Glutamatergic neuron (in vitro differentiated cells): ENCODE results near the gene SELENOO. TPM values are rescaled to one million over a fixed set of nuclear protein-coding genes. Genes with fewer than 3 reads are reported as not detected.

Experiments
- DNase-seq: peaks from one replicate; pipeline ENCODE4 v3.0.0; 2022
- H3K27ac Mint-ChIP-seq: one replicate; pipeline ENCODE4 v1.8.0; 2020; ENCODE audit warnings: mild to moderate bottlenecking, mixed read lengths, inconsistent platforms; ENCODE audit not compliant: unreplicated experiment
- H3K27me3 Mint-ChIP-seq: one replicate; pipeline ENCODE4 v1.8.0; 2020; ENCODE audit warnings: mild to moderate bottlenecking, moderate library complexity, mixed read lengths, inconsistent platforms; ENCODE audit not compliant: unreplicated experiment
- H3K36me3 Mint-ChIP-seq: one replicate; pipeline ENCODE4 v1.8.0; 2020; ENCODE audit warnings: mild to moderate bottlenecking, mixed read lengths, inconsistent platforms; ENCODE audit not compliant: unreplicated experiment
- H3K4me1 Mint-ChIP-seq: one replicate; pipeline ENCODE4 v1.8.0; 2020; ENCODE audit warnings: mild to moderate bottlenecking, low read depth, mixed read lengths, inconsistent platforms; ENCODE audit not compliant: unreplicated experiment
- H3K4me3 Mint-ChIP-seq: one replicate; pipeline ENCODE4 v1.8.0; 2020; ENCODE audit warnings: mild to moderate bottlenecking, mixed read lengths, inconsistent platforms; ENCODE audit not compliant: unreplicated experiment
- H3K9me3 Mint-ChIP-seq: one replicate; pipeline ENCODE4 v1.8.0; 2020; ENCODE audit warnings: mild to moderate bottlenecking, moderate library complexity, mixed read lengths, inconsistent platforms; ENCODE audit not compliant: unreplicated experiment
- total RNA-seq: library from RNA; stranded (reverse); fragmentation: NEBNext Ultra II Directional; extraction: Animal tissue kit (Norgen Biotek cat#: 25700); gene quantifications from one replicate; pipeline ENCODE4 v1.2.1, GENCODE V29; 2021; ENCODE audit not compliant: unreplicated experiment
- TF ChIP-seq, protein P1 (sequence below): fragments of 200-600 bp; sonication (generic); IDR thresholded peaks from one replicate; pipeline ENCODE4 v1.5.0; 2021; ENCODE audit not compliant: partially characterized antibody, unreplicated experiment

Gene SELENOO
- total RNA-seq, 1 donor from 2014 or later: 23.9 TPM

DNA sequence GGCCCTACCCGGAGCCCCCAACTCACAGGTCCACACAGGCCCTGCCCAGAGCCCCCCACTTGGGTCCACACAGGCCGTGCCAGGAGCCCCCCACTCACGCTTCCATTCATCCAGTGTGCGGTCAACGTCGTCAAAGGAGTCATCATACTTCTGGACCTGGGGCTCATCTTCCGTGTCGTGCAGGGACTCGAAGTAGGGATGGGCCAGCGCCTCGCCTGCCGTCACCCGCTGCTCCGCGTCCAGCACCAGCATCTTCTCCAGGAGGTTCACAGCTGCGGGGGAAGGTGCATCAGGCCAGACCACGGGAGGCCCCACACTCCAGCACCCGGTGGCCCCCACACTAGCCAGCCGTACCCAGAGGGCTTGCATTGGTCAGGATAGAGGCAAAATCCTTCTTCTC is 54.3 kb downstream of the SELENOO start:
- TF ChIP-seq, protein P1, sequence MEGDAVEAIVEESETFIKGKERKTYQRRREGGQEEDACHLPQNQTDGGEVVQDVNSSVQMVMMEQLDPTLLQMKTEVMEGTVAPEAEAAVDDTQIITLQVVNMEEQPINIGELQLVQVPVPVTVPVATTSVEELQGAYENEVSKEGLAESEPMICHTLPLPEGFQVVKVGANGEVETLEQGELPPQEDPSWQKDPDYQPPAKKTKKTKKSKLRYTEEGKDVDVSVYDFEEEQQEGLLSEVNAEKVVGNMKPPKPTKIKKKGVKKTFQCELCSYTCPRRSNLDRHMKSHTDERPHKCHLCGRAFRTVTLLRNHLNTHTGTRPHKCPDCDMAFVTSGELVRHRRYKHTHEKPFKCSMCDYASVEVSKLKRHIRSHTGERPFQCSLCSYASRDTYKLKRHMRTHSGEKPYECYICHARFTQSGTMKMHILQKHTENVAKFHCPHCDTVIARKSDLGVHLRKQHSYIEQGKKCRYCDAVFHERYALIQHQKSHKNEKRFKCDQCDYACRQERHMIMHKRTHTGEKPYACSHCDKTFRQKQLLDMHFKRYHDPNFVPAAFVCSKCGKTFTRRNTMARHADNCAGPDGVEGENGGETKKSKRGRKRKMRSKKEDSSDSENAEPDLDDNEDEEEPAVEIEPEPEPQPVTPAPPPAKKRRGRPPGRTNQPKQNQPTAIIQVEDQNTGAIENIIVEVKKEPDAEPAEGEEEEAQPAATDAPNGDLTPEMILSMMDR: no peak
- DNase-seq: no peak
- Mint-ChIP-seq H3K36me3 (no peaks in the 10 kb centered on the region), H3K4me1 (no peaks in the 10 kb centered on the region), H3K4me3 (no peak overlapping the region), H3K27ac (no peak overlapping the region), H3K9me3 (peaks cover 4% of the 10 kb centered on the region), H3K27me3 (peaks cover 10% of the 10 kb centered on the region)

DNA sequence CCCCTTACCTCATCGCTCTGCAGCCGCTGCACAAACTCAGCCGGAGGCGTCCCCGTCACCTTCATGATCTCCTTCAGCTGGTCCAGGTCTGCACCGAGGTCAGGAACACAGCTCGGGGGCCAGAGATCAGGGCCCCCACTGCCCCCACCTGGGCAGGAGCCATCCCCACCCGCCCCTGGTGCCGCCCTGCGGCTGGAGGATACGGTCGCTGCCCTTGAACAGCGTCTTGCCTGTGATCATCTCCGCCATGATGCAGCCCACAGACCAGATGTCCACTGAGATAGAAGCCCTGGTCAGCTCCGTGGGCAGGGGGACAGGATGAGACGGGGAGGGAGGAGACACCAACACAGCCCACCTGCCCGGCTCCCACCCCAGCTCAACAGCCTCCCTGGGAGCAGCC is 54.8 kb downstream of the SELENOO start:
- Mint-ChIP-seq H3K27me3 (peaks cover 8% of the 10 kb centered on the region), H3K36me3 (no peaks in the 10 kb centered on the region), H3K27ac (no peak overlapping the region), H3K4me3 (no peak overlapping the region), H3K9me3 (peaks cover 2% of the 10 kb centered on the region), H3K4me1 (no peaks in the 10 kb centered on the region)
- TF ChIP-seq, protein P1: no peak
- no peak for DNase-seq

- DNase-seq: no peak
- TF ChIP-seq, protein P1: no peak
- no peaks in the 10 kb centered on the region for H3K4me1 Mint-ChIP-seq
- no peaks in the 10 kb centered on the region for H3K36me3 Mint-ChIP-seq
- peaks cover 2% of the 10 kb centered on the region for H3K9me3 Mint-ChIP-seq
- no peak overlapping the region for H3K27ac Mint-ChIP-seq
- no peak overlapping the region for H3K4me3 Mint-ChIP-seq
- peaks cover 8% of the 10 kb centered on the region for H3K27me3 Mint-ChIP-seq
Measured at GRCh38 chr22:50256258-50256862, 55.5 kb downstream of the SELENOO start.

GRCh38 chr22:50257041-50257440 is 56.2 kb downstream of the SELENOO start:
- Mint-ChIP-seq H3K4me3 (no peak overlapping the region), H3K4me1 (no peaks in the 10 kb centered on the region), H3K9me3 (peaks cover 2% of the 10 kb centered on the region), H3K36me3 (no peaks in the 10 kb centered on the region), H3K27ac (no peak overlapping the region), H3K27me3 (peaks cover 9% of the 10 kb centered on the region)
- DNase-seq: no peak
- TF ChIP-seq, protein P1: no peak

DNA sequence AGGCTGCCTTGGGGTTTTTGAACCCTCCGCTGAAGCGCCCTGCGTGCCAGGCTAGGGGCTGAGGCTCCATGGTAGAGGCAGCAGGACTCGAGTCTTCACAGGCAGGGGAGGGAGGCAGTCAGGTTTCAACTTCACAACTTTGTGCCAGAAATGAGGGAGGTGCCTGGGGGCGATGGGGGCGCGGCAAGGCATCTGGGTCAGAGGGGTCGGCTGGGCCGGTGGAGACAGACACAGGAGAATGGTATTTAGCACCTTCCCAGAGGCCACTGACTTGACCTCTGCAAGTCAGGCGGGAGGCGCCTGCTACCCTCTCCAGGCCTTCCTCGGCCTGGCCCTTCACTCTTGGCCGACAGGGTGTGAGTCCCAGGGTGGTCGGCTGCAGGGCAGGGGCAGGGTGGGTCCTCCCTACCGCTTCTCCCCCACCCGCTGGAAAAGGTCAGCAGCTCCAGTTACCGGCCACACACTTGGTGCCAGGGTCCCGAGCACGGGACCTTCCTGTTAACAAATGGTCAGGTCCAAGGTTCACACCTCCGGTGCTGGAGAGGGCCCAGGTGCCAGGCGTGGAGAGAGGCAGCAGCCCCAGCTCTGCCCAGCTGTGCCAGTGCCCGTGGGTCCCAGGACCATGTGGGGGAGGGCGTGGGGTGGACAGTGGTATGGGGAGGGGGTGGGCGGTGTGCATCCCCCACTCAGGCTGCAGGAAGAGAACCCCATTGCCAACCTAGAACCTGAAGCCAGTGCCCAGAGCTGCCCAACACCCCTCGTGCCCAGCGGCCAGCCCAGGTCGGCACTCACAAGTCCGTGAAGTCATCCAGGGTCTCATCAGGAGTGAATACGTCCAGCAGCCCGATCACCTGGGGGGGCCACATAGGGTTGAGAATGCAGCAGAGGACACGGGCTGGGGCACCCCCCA is 56.9 kb downstream of the SELENOO start:
- Mint-ChIP-seq H3K9me3 (peaks cover 2% of the 10 kb centered on the region), H3K4me3 (no peak overlapping the region), H3K4me1 (no peaks in the 10 kb centered on the region), H3K27me3 (peaks cover 12% of the 10 kb centered on the region), H3K36me3 (no peaks in the 10 kb centered on the region), H3K27ac (no peak overlapping the region)
- no peak for DNase-seq
- TF ChIP-seq, protein P1: no peak
